ENCODE results near the gene LCOR. TPM values are rescaled to one million over a fixed set of nuclear protein-coding genes. Genes with fewer than 3 reads are reported as not detected.

The LCOR gene
- total and polyA plus RNA-seq, 9 of the 15 experiments (the other 6 are each of a cell fraction or from before 2014, with no cell fraction given), result 3.6 to 25.2 (median 14.4) TPM

DNA sequence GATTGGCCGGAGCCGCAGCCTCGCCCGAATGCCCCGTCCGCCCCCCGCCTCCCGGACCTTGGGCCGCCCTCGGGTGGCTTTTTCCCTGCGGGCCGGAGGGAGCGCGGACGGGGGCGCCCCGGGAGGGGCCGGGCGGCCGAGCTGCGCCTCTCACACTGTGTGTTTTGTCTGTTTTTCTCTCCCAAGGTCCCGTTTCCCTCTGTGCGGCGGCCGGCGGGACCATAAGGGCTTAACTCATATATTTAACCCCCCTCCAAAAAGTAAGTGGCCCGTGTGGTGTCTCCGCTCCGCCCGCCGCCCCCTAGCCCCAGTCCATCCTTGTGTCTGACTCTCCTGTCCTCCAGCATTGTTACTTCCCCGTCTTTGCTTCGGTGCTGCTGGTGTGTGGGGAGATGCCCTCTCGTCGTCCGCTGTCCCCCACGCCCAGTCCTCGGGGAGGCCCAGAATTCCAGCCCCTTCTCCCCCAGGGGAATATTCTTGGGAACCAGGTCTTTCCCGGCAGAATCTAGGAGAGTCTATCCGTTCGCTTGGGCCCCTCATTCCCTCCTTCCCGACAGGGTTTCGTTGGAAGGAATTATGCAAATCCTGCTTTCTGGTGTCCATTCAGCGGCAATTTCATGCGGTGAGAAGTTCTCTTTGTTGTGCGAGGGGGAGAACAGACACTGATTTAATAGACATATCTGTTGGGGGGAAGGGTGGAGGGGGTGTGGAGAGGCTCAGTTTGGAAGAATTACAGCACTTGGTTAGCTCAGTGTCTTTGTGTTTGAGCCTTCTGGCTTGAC is 1.3 kb downstream of the LCOR start (continued):
- TF ChIP-seq, protein P1, sequence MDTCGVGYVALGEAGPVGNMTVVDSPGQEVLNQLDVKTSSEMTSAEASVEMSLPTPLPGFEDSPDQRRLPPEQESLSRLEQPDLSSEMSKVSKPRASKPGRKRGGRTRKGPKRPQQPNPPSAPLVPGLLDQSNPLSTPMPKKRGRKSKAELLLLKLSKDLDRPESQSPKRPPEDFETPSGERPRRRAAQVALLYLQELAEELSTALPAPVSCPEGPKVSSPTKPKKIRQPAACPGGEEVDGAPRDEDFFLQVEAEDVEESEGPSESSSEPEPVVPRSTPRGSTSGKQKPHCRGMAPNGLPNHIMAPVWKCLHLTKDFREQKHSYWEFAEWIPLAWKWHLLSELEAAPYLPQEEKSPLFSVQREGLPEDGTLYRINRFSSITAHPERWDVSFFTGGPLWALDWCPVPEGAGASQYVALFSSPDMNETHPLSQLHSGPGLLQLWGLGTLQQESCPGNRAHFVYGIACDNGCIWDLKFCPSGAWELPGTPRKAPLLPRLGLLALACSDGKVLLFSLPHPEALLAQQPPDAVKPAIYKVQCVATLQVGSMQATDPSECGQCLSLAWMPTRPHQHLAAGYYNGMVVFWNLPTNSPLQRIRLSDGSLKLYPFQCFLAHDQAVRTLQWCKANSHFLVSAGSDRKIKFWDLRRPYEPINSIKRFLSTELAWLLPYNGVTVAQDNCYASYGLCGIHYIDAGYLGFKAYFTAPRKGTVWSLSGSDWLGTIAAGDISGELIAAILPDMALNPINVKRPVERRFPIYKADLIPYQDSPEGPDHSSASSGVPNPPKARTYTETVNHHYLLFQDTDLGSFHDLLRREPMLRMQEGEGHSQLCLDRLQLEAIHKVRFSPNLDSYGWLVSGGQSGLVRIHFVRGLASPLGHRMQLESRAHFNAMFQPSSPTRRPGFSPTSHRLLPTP (IDR thresholded peaks at IDR 0.05; ENCODE audit: borderline replicate concordance, extremely low read depth, insufficient read length), result no peak
- TF ChIP-seq KDM1A (IDR thresholded peaks at IDR 0.05), result peak; percentile 63 to 64; a peak in 3 of 4 replicates
- no peak for TF ChIP-seq PTRF (tag; IDR thresholded peaks at IDR 0.05)

DNA sequence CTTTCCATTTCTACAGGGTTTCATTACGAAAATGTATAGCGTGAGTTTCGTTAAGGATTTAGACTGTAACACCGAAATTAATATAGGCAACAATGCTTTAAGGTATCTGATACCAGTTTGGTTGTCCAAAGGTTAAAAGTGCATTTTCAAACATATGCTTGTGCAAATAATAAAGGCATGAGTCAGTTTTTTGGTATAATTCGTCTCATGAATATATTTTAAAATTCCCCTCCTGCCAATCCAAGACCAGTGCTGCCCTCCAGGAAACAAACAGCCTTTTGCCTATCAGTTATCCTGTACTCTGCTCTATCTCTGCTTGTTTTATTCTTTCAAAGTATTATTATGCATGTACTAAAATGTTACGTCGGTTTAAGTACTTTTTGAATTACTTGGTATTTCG is 2.0 kb downstream of the LCOR start:
- Histone ChIP-seq H4K20me1 (replicated peaks; ENCODE audit: control insufficient read depth, insufficient read depth, low read length) (peaks cover 4% of the 10 kb centered on the region), H3K36me3 (ENCODE audit: control insufficient read depth, insufficient read depth, low read length) (peaks cover 13% of the 10 kb centered on the region; the same call in 1 of the 3 replicates), H3K4me2 (ENCODE audit: insufficient read depth, low read length) (peak overlapping the region; percentile 89), H3K79me2 (ENCODE audit: control insufficient read depth, insufficient read depth, low read length) (peaks cover 70% of the 10 kb centered on the region), H3K27me3 (ENCODE audit: control insufficient read depth in 2 of 2, insufficient read depth in 2 of 2, low read length in 2 of 2) (no peaks in the 10 kb centered on the region), H2AFZ (ENCODE audit: low read depth, low read length) (no peak overlapping the region), H3K9me1 (ENCODE audit: control insufficient read depth, insufficient read depth, low read length) (no peaks in the 10 kb centered on the region), H3K9ac (ENCODE audit: insufficient read depth in 1 of 2, low read depth in 2 of 2, low read length in 2 of 2) (peak overlapping the region in 1 of 2 experiments; percentile 69; a peak in 2 of 4 replicates), H3K9me3 (replicated peaks; ENCODE audit: control insufficient read depth, insufficient read depth, low read depth, low read length) (no peaks in the 10 kb centered on the region), H3K27ac (ENCODE audit: extremely low read depth, low read depth, low read length) (peak overlapping the region; percentile 88; the same call in 2 of the 3 replicates), H3K4me3 (peak overlapping the region; percentile 79), H3K4me1 (replicated peaks in 1 of 2; ENCODE audit: control insufficient read depth in 2 of 2, insufficient read depth in 2 of 2, low read length in 2 of 2) (peaks cover 13 to 22% of the 10 kb centered on the region in 2 experiments; a peak in 4 of 5 replicates)
- ChIA-PET CTCF (ENCODE audit: low intra/inter-chr PET ratio) (no interaction called here), POLR2A (no interaction called here)
- DNase-seq (ENCODE audit: extremely low read depth in 1 of 4, low spot score in 3 of 4) (no peak), FAIRE-seq (no peak), ATAC-seq (no peak)
- in situ Hi-C loops (cut with MboI) (no loop called here), intact Hi-C loops (cut with micrococcal nuclease) (no loop called here)
- WGBS (ENCODE audit: insufficient coverage, low coverage, missing lambda C conversion rate), result 9% methylated on average over 8 of the region's 8 CpGs
- TSS peak; percentile 33 for BruUV-seq (replicated peaks)
- TF ChIP-seq, protein P2, sequence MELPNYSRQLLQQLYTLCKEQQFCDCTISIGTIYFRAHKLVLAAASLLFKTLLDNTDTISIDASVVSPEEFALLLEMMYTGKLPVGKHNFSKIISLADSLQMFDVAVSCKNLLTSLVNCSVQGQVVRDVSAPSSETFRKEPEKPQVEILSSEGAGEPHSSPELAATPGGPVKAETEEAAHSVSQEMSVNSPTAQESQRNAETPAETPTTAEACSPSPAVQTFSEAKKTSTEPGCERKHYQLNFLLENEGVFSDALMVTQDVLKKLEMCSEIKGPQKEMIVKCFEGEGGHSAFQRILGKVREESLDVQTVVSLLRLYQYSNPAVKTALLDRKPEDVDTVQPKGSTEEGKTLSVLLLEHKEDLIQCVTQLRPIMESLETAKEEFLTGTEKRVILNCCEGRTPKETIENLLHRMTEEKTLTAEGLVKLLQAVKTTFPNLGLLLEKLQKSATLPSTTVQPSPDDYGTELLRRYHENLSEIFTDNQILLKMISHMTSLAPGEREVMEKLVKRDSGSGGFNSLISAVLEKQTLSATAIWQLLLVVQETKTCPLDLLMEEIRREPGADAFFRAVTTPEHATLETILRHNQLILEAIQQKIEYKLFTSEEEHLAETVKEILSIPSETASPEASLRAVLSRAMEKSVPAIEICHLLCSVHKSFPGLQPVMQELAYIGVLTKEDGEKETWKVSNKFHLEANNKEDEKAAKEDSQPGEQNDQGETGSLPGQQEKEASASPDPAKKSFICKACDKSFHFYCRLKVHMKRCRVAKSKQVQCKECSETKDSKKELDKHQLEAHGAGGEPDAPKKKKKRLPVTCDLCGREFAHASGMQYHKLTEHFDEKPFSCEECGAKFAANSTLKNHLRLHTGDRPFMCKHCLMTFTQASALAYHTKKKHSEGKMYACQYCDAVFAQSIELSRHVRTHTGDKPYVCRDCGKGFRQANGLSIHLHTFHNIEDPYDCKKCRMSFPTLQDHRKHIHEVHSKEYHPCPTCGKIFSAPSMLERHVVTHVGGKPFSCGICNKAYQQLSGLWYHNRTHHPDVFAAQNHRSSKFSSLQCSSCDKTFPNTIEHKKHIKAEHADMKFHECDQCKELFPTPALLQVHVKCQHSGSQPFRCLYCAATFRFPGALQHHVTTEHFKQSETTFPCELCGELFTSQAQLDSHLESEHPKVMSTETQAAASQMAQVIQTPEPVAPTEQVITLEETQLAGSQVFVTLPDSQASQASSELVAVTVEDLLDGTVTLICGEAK (IDR thresholded peaks at IDR 0.05), result no peak
- TF ChIP-seq, protein P2 (CRISPR knock-in tag; IDR thresholded peaks at IDR 0.05), result no peak
